PC-9 (cell line): ENCODE data around the gene ELF3. TPM values are rescaled to one million over a fixed set of nuclear protein-coding genes. Genes with fewer than 3 reads are reported as not detected.
A peak's percentile ranks its signal among the peaks of the same experiment; 100 is the strongest.

Experiments
- BruUV-seq: library from RNA; stranded (reverse); fragments of 400-500 nt; replicated peaks from 2 replicates; lab custom pipeline; 2021; lab: Mats Ljungman, UMichigan
- CTCF ChIA-PET: fragments of 300-600 bp; sonication (Branson Sonifier 250); formaldehyde crosslinking; loops from one replicate; lab custom pipeline; 2022; ENCODE audit warnings: antibody characterized with exemption; lab: Charles Lee
- POLR2A ChIA-PET: fragments of 300-600 bp; sonication (Branson Sonifier 250); formaldehyde crosslinking; loops from one replicate; lab custom pipeline; 2022; ENCODE audit warnings: antibody characterized with exemption; ENCODE audit not compliant: unreplicated experiment; lab: Charles Lee
- DNase-seq, 2 experiments: peaks; one replicate each; pipeline versions ENCODE4 v3.0.0 to v3.0.0-alpha.2; 2015 to 2022; ENCODE audit warnings: mixed read lengths in 1 of 2
- H2AFZ ChIP-seq: fragments of 200-600 bp; sonication (generic); 2 replicates; pipeline ENCODE4 v1.8.1; 2017; ENCODE audit warnings: antibody characterized with exemption
- H3F3A ChIP-seq: fragments of 200-600 bp; sonication (generic); 2 replicates; pipeline ENCODE4 v1.8.1; 2017; ENCODE audit warnings: antibody characterized with exemption, mild to moderate bottlenecking, low read depth; ENCODE audit not compliant: insufficient read depth
- H3K27ac ChIP-seq: fragments of 200-600 bp; sonication (generic); 2 replicates; pipeline ENCODE4 v1.6.1; 2016; ENCODE audit warnings: mixed run types
- H3K27me3 ChIP-seq: fragments of 200-600 bp; sonication (generic); 2 replicates; pipeline ENCODE4 v1.6.1; 2016; ENCODE audit warnings: low read depth, mixed run types; ENCODE audit not compliant: insufficient read depth
- H3K36me3 ChIP-seq: fragments of 200-600 bp; sonication (generic); 2 replicates; pipeline ENCODE4 v1.6.1; 2016; ENCODE audit warnings: low read depth, mixed run types
- H3K4me1 ChIP-seq: fragments of 200-600 bp; sonication (generic); replicated peaks from 2 replicates; pipeline ENCODE4 v1.6.1; 2016; ENCODE audit warnings: mixed run types; ENCODE audit not compliant: insufficient read depth
- H3K4me2 ChIP-seq: fragments of 200-600 bp; sonication (generic); 2 replicates; pipeline ENCODE4 v1.6.1; 2017; ENCODE audit warnings: mixed run types
- H3K4me3 ChIP-seq: fragments of 200-600 bp; sonication (generic); 2 replicates; pipeline ENCODE4 v1.6.1; 2016; ENCODE audit warnings: mixed run types
- H3K79me2 ChIP-seq: fragments of 200-600 bp; sonication (generic); 2 replicates; pipeline ENCODE4 v1.6.1; 2017; ENCODE audit warnings: low read depth, mixed run types
- H3K9me2 ChIP-seq: fragments of 200-600 bp; sonication (generic); 2 replicates; pipeline ENCODE4 v1.8.1; 2017; ENCODE audit warnings: mild to moderate bottlenecking; ENCODE audit not compliant: insufficient read depth
- H3K9me3 ChIP-seq: fragments of 200-600 bp; sonication (generic); 2 replicates; pipeline ENCODE4 v1.8.1; 2016; ENCODE audit warnings: low read depth; ENCODE audit not compliant: insufficient read depth
- H4K20me1 ChIP-seq: fragments of 200-600 bp; sonication (generic); 2 replicates; pipeline ENCODE4 v1.8.1; 2017; ENCODE audit not compliant: insufficient read depth
- EZH2 ChIP-seq: fragments of 200-600 bp; sonication (generic); IDR thresholded peaks from 2 replicates; pipeline ENCODE4 v1.8.0; 2017; ENCODE audit warnings: antibody characterized with exemption, low read depth
- intact Hi-C: fragments of 100-400 bp; cut with micrococcal nuclease; formaldehyde crosslinking; loops from one replicate; pipeline ENCODE4 v1.10.0; 2022; ENCODE audit not compliant: unreplicated experiment
- total RNA-seq: library from RNA; stranded (reverse); gene quantifications from 2 replicates; pipeline ENCODE4 v1.2.3, GENCODE V29; 2021
- TF ChIP-seq, protein P1 (sequence below): fragments of 200-600 bp; sonication (generic); conservative IDR thresholded peaks from 2 replicates; pipeline ENCODE4 v1.6.1; 2017; ENCODE audit warnings: mixed run types, antibody characterized with exemption, mild to moderate bottlenecking, moderate library complexity

The ELF3 gene
- total RNA-seq, 1 experiment from 2014 or later, result 295 TPM

DNA sequence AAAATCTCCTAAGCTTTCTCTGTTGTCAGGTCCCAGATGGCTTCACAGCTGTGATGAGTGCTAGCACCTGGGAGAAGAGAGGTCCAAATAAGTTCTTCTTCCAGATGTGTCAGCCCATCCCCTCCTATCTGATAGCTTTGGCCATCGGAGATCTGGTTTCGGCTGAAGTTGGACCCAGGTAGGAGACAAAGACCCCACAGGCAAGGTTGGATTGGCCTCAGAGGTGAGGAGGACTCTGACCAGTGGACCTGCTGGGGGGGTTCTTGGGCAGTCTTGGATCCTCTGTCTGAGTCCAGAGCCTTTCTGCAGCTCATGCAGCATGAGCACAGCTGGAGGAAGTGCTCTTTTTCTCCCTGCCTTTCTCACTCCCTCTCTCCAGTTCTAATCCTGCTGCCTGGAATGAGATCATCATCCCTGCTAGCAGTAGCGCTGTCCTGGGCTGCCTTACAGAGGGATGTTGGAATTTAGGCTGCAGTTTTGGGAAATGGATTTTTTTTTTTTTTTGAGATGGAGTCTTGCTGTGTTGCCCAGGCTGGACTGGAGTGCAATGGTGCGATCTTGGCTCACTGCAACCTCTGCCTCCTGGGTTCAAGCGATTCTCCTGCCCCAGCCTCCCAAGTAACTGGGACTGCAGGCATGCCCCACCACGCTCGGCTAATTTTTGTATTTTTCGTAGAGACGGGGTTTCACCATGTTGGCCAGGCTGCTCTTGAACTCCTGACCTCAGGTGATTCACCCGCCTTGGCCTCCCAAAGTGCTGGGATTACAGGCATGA, 20.8 kb upstream of the ELF3 start:
- peaks cover 26% of the 10 kb centered on the region for H3K79me2 ChIP-seq
- intact Hi-C loops, result no loop called here
- peaks cover under 1% of the 10 kb centered on the region for H3K4me1 ChIP-seq
- no peak overlapping the region for H3K4me3 ChIP-seq
- DNase-seq, result no peak
- no peaks in the 10 kb centered on the region for H3K9me2 ChIP-seq
- no peak overlapping the region for H3K4me2 ChIP-seq
- no peak overlapping the region for H2AFZ ChIP-seq
- ChIA-PET CTCF (no interaction called here), POLR2A (no interaction called here)
- H3K9me3 ChIP-seq, result no peaks in the 10 kb centered on the region
- BruUV-seq, result no TSS peak
- peaks cover 9% of the 10 kb centered on the region; the same call in 1 of the 2 replicates for H3F3A ChIP-seq
- H3K27ac ChIP-seq, result no peak overlapping the region
- H4K20me1 ChIP-seq, result no peaks in the 10 kb centered on the region
- H3K27me3 ChIP-seq, result no peaks in the 10 kb centered on the region
- TF ChIP-seq, protein P1, sequence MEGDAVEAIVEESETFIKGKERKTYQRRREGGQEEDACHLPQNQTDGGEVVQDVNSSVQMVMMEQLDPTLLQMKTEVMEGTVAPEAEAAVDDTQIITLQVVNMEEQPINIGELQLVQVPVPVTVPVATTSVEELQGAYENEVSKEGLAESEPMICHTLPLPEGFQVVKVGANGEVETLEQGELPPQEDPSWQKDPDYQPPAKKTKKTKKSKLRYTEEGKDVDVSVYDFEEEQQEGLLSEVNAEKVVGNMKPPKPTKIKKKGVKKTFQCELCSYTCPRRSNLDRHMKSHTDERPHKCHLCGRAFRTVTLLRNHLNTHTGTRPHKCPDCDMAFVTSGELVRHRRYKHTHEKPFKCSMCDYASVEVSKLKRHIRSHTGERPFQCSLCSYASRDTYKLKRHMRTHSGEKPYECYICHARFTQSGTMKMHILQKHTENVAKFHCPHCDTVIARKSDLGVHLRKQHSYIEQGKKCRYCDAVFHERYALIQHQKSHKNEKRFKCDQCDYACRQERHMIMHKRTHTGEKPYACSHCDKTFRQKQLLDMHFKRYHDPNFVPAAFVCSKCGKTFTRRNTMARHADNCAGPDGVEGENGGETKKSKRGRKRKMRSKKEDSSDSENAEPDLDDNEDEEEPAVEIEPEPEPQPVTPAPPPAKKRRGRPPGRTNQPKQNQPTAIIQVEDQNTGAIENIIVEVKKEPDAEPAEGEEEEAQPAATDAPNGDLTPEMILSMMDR, result no peak
- TF ChIP-seq EZH2, result no peak
- peaks cover 8% of the 10 kb centered on the region; the same call in 1 of the 2 replicates for H3K36me3 ChIP-seq

DNA sequence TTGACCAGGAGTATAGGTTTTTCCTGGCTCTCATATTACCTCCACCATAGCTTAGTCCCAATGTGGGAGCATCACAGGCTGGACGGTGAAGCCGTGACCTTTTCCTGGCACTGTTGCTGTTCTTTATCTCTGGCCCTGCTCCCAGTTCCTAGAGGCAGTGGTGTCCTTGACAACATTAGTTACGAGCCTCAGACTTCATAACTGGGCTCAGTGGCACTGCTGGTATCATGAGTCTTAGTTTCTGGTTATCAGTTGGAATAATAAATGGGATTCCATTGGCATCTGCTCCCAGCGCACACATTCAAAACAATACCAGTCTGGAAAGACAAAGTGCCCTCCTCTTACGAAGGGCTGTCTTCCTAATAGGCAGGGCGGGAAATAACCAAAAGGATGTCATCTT, 20.0 kb upstream of the ELF3 start:
- no peak overlapping the region for H2AFZ ChIP-seq
- TF ChIP-seq EZH2, result no peak
- TF ChIP-seq, protein P1, result no peak
- H3K4me2 ChIP-seq, result no peak overlapping the region
- no peaks in the 10 kb centered on the region for H3K9me2 ChIP-seq
- H3K79me2 ChIP-seq, result peaks cover 17% of the 10 kb centered on the region
- BruUV-seq, result no TSS peak
- H3K27me3 ChIP-seq, result no peaks in the 10 kb centered on the region
- no peak overlapping the region for H3K27ac ChIP-seq
- H4K20me1 ChIP-seq, result no peaks in the 10 kb centered on the region
- H3K4me1 ChIP-seq, result no peaks in the 10 kb centered on the region
- CTCF ChIA-PET, result no interaction called here
- POLR2A ChIA-PET, result no interaction called here
- DNase-seq, result no peak
- H3K4me3 ChIP-seq, result no peak overlapping the region
- no peaks in the 10 kb centered on the region for H3K9me3 ChIP-seq
- peaks cover 8% of the 10 kb centered on the region; the same call in 1 of the 2 replicates for H3K36me3 ChIP-seq
- intact Hi-C loops, result no loop called here
- H3F3A ChIP-seq, result peaks cover 9% of the 10 kb centered on the region; the same call in 1 of the 2 replicates

DNA sequence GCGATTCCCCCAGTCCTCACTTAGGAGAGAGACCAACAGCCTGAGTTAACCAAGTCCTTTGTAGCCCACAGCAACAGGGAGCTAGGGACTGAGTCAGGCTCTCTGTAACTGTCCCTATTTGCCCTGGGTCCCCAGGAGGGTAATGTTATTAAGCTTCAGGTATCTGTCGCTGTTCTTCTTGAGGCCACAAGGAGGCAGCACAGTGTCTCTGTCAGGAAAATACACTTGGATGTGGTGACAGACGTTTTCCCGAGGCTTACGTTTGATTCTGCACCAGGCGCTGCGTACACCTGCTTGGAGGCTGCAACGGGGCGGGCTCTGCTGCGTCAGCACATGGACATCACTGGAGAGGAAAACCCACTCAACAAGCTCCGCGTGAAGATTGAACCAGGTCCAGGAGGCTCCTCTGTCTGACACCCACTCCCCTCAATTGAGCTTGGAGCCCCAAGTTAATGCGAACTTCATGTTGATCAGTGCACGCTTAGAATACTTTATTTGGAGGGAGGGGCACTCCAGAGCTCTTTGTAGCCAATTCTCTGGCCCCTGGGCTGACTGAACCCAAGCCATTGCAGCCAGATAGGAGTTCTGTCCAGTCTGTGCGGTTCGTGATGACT, 10.7 kb upstream of the ELF3 start:
- no peaks in the 10 kb centered on the region for H3K9me3 ChIP-seq
- H3K4me1 ChIP-seq, result no peaks in the 10 kb centered on the region
- H3F3A ChIP-seq, result peaks cover 12% of the 10 kb centered on the region; the same call in 1 of the 2 replicates
- H3K4me2 ChIP-seq, result no peak overlapping the region
- TF ChIP-seq, protein P1, result peak; percentile 89
- TF ChIP-seq EZH2, result no peak
- no peak overlapping the region for H3K27ac ChIP-seq
- no peaks in the 10 kb centered on the region for H4K20me1 ChIP-seq
- H3K79me2 ChIP-seq, result no peaks in the 10 kb centered on the region
- no TSS peak for BruUV-seq
- H3K27me3 ChIP-seq, result no peaks in the 10 kb centered on the region
- CTCF ChIA-PET, result interaction anchor here (0.5 to 1.4 kb wide), 10 partner anchors 16 to 464 kb away, joined by 3 to 15 read pairs (median 6); no protein-coding TSS in a partner anchor
- H3K4me3 ChIP-seq, result no peak overlapping the region
- intact Hi-C loops, result loop anchor here (1.0 kb wide), 3 partner anchors 9 to 136 kb away; no protein-coding TSS in a partner anchor
- H3K9me2 ChIP-seq, result no peaks in the 10 kb centered on the region
- peak in 1 of 2 experiments; percentile 60 for DNase-seq
- POLR2A ChIA-PET, result interaction anchor here (0.5 to 1.3 kb wide), 7 partner anchors 8 to 106 kb away, joined by 3 to 14 read pairs (median 7); no protein-coding TSS in a partner anchor
- H2AFZ ChIP-seq, result no peak overlapping the region
- H3K36me3 ChIP-seq, result peaks cover 36% of the 10 kb centered on the region; the same call in 1 of the 2 replicates
